GM18868 (cell line): ENCODE measurements around the gene PRKACA.

ENCODE experiments used
- ATAC-seq: cut with Tn5 transposase; IDR thresholded peaks from one replicate; pipeline ENCODE4 v1.9.1; 2021; ENCODE audit warnings: mild to moderate bottlenecking, moderate library complexity; ENCODE audit not compliant: unreplicated experiment

Gene PRKACA

GRCh38 chr19:14096272-14096992 is 21.1 kb downstream of the PRKACA start:
- no peak for ATAC-seq

- no peak for ATAC-seq
Observed at GRCh38 chr19:14094854-14095253, 22.7 kb downstream of the PRKACA start.

DNA sequence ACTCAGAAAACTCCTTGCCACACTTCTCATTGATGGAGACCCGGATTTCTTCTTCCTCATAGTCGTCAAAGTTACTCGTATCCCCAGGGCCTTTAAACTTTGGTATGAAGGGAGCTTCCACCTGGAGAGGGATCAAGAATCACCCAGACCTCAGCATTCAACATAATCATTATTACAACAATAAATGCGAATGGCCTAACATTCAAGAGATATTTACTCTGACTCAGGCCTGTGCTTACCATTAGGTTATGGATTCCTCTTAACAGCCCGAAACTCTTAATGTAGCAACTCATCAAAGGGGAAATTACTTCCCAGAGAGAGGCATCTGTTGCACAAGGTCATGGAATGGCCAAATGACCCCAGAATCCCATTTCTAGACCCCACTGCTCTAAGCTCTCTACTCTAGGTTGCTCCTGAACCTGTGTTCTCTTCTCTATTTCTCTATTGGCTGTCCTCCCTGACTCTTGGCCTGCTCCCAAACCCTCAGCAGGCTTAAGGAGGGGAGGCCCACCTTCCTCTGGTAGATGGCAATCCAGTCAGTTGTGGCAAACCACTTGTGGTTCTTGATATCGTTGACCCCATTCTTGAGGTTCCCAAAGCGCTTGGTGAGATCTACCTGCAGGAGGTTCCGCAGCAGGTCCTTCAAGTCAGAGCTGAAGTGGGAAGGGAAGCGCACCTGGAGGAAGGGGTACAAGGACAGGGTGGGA is 24.3 kb downstream of the PRKACA start:
- ATAC-seq = no peak

DNA sequence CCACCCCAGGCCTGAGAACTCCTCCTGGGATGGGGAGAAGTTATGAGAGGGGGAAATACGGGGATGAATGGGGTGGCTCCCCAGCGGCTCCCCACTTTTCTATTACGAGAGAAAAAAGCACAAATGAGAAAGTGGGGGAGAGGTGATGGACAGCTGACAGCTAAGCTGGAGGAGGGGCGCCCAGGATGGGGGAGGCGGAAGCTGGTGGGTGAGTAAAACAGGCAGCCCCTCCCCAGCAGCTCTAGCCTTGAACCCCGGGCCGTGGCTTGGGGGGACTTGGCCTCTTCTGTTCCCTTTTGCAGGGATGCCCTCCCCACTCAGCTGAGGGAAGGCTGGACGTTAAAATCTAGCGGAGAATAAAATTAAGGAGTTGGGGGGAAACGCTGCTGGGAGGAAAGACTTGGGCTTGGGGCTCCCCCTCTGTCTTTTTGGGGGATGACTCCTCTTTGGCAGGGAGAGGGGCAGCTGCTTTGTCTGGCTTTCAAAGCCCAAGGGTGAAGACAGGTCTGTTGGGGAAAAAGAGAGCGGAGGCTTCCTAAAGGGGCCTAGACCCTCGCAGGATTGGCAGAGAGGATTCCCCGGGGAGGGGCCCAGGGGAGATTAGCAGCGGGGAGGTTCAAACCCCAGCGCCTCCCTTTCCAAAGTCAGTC is 25.6 kb downstream of the PRKACA start:
- peak; percentile 20 for ATAC-seq

DNA sequence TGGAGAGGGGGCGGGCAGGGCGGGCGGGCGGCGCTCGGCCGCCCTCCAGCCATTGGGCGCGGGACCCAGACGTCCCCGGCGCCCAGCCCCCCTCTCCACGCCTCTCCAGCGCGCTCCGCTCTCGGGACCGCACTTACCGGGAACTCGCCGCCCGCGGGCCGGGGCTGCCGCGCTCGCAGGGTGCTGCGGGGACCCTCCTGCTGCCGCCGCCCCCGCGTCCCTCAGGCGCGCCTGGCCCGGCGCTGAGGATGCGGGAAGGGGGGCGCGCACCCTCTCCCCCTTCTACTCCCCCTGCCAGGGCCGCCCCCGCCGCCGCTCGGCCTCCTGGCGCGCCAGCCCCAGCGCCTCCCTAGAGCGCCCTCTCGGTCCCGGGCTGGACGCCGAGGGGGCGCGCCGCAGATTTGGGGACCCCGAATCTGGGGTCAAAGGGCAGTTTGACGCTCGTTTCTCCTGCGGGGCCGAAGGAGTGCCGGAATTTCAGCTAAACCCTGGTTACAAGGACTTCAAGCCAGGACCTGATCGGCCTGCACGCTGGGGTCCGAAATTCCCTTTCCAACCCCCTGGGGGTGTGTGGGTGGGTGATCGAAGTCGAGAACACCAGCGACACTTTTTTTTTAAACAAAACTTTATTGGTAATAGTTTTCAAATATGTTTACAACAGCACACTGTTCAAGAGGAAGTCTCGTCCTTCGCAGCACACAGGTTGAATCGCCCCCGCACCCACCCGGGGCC is 26.3 kb downstream of the PRKACA start:
- ATAC-seq = peak; percentile 61

DNA sequence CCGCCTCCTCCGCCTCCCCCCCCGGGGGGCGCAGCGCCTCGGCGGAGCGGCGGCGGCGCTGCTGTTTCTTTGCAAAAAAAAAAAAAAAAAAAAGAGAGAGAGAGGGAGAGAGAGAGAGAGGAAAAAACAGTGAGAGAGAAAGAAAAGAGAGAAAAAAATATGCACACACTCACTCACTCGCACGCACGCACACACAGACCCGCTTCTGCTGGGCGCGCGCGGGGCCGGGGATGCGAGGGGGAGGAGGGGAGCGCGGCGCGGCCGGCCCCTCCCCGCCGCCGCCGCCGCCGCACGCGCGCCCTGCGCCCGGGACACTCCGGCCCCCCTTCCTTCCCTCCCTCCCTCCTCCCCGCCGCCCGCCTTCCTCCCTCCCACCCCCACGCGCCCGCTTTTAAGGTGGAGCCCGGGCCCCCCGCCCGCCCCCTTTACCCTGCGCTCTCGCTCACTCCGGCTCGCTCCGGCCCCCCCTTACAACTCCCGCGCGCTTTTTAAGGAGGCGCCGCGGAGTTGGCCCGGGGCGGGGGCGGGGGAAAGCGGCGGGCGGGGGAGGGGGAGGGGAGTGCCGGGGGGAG is 27.0 kb downstream of the PRKACA start, which contains the start of gene SAMD1:
Gene SAMD1, minus strand, starts transcription at position 243 of the 572 bp plus-strand sequence.
- ATAC-seq = peak; percentile 36

GRCh38 chr19:14089662-14090508 is 27.7 kb downstream of the PRKACA start:
- ATAC-seq = peak; percentile 28

- ATAC-seq = no peak
Observed at GRCh38 chr19:14089412-14089661, 28.2 kb downstream of the PRKACA start.

- no peak for ATAC-seq
Observed at GRCh38 chr19:14088634-14089411, 28.7 kb downstream of the PRKACA start.

GRCh38 chr19:14086098-14086497 is 31.5 kb downstream of the PRKACA start:
- no peak for ATAC-seq

GRCh38 chr19:14085309-14085995 is 32.1 kb downstream of the PRKACA start, which contains the start of gene C19orf67:
Gene C19orf67 (minus strand): TSS chr19:14085783. CDS start chr19:14085627, 156 bp downstream.
- ATAC-seq = no peak

DNA sequence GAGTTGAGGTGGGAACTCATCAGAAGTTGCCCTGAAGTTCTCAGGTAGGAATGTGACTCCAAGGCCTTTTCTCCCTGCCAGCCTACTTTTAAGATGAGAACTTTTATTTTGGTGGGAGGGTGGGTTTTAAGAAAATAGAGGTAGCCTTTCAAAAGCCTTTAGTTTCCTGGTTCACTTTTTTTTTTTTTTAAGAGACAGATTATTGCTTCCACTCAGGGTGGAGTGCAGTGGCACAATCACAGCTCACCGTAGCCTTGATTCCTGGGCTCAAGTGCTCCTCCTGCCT is 34.9 kb downstream of the PRKACA start:
- ATAC-seq = no peak

GRCh38 chr19:14081797-14082674 is 35.5 kb downstream of the PRKACA start:
- ATAC-seq = peak; percentile 25

- peak; percentile 83 for ATAC-seq
Observed at GRCh38 chr19:14080887-14081796, 36.4 kb downstream of the PRKACA start.

DNA sequence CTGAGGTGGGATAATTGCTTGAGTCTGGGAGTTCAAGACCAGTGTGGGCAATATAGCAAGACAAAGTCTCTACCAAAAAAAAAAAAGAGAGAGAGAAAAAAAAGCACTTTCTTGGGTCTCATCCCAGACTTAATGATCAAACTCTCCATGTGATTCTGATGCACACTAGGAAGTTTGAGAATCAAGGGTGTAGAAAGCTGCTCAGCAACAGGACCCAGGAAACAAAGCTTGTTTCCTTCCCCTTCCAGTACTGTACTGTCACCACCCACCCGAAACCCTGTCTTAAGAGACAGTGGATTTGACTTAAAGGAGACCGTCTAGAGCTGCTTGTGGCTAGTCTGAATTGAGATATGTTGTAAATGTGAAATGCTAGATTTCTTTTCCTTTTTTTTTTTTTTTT is 39.2 kb downstream of the PRKACA start:
- ATAC-seq = no peak

DNA sequence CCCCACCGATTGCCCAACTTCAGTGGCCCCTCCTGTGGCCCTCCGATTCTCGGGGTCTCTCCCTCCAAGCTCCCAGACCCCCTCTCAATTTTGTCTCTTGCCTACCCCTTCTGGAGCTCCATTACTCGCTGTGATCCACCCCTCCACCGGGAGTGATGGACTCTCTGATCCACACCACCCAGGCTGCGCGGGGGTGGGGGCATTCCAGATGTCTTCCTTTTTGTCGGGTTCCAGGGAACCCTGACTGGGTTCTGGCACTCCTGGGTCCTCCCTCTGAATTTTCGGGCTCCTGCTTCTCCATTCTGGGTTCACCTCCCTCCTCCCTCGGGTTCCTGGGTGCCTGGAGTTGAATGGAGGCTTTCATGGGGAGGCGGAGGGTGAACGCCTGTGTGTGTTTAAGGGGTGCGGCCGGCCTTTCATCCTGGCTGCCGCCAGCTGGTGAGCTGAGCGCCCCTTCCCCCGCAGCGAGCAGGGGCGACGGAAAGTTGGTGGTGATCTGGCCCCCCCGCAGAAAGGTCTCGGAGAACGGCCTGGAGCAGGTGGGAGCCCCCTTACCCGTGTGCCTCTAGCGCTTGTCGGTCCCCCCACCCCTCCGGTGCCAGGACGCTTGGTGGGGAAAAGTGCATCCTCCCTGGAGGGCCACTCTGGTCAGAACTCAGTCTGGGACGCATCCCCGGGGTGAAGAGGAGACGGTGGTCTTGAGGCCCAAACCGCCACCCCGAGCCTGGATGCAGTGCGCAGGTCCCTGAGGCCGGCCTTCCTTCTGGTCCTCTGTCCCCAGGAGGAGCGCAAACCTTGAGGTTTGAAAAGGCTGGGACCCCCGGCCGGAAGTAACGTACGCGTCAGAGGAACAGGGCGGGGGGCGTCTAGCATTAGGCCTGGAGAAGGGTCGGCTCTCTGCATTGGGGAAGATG is 43.4 kb downstream of the PRKACA start:
- no peak for ATAC-seq
